Fibroblast of skin of back (primary cell): ENCODE results near the gene ADGRD2.
A peak's percentile ranks its signal among the peaks of the same experiment; 100 is the strongest.

ENCODE experiments used
- DNase-seq: peaks from one replicate; pipeline ENCODE4 v3.0.0-alpha.2; 2013

The ADGRD2 gene

DNA sequence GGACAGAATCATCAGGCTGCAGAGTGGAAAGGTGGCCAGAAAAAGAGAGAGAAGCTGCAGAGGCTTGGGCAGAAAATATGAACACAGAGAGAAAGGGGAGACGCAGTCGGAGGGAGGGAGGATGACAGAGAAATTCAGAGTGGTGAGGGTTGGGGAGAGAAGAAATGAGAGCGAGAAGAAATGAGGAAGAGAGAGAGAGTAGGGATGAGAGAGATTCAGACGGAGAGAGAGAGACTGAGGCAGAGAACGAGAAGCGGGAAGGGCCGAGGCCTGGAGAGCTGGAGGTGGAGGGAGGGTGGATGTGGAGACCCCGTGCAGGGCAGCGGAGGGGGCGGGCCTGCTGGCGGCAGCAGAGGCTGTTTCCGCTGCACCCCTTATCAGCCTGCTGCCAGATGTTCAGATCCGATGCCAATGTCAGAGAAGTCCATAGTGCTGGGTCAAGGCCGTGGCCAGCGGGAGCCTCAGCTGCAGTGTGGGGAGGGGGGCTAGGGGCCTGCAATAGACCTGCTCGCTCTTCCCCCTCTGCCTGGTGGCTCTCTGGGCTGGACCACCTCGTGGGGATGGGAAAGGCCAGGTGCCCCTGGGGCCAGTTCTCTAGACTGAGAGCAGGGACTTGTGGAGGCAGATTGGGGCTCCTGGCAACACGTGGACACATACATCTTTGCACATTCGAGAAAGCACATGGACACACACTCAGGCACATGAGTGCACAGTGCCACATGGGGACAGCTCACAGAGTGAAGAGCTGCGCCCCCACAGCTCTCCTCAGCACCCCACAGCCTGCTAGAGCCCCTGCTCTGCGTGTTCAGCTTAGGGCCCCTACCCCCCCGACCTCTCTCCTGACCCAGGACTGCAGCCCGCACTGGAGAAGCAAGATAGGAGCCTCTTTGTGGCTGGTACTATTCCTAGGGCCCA lies 61.9 kb downstream of the ADGRD2 start:
- no peak for DNase-seq

DNA sequence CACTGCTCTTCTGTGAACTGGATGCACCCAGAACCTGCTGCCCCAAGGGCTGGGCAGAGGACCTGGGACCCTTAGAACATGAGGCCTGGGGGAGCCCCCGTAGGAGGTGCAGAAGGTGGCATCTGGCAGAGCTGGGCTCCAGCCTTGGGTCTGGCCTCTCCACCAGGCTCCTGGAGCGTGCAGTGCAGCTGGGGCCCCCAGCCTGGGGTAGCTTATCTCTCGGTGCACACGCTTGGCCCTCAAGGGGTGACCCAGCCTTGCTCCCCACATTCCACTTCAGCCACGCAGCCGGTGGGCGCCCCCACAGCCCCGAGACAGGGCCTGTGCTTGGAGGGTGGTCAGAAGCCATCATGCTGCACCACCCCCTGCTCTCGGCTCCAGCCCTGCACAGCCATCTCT lies 62.6 kb downstream of the ADGRD2 start:
- no peak for DNase-seq

- DNase-seq: no peak
These were observed 63.2 kb downstream of the ADGRD2 start for GRCh38 chr9:124513376-124513994.

- DNase-seq: no peak
These were observed 63.9 kb downstream of the ADGRD2 start for GRCh38 chr9:124514125-124514524.

DNA sequence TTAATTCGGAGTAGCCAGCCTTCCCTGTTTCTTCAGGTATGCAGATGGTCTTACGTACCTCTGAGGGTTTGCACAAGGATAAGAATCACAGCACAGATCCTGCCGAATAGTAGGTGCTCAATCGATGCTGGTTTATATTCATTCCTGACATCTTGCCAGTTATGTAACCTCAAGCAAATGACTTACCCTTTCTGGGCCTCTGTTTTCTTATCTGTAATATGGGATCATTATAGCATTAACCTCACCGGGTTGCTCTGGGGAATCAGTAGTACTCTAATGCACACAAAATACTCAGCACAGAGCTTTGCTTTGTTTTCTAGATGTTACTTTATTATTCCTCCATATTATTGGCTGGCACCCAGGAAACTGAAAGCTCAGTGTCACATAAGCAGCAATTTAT lies 64.6 kb downstream of the ADGRD2 start:
- no peak for DNase-seq

- no peak for DNase-seq
These were observed 67.3 kb downstream of the ADGRD2 start for GRCh38 chr9:124517600-124517999.

DNA sequence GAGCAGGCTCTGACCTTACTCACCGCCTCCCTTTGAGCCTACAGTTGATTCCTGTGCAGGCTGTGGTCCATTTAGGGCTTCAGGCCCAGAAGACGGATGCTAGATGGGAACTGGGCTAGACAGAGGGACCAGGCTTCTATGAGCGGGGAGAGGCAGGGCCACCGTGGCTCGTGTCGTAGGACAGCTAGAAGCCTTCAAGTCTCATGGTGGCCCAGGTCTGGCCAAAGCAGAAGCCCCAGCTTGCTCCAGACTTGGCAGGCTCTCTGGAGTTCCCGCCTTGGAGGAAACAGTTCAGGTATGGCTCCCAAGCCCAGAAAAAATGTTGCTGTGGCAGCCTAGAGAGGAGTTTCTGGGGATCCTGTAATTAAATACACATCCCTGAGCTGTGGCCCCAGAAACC lies 67.9 kb downstream of the ADGRD2 start:
- no peak for DNase-seq

- DNase-seq: no peak
These were observed 70.0 kb downstream of the ADGRD2 start for GRCh38 chr9:124520206-124520596.

GRCh38 chr9:124521142-124521541 lies 70.9 kb downstream of the ADGRD2 start:
- no peak for DNase-seq

DNA sequence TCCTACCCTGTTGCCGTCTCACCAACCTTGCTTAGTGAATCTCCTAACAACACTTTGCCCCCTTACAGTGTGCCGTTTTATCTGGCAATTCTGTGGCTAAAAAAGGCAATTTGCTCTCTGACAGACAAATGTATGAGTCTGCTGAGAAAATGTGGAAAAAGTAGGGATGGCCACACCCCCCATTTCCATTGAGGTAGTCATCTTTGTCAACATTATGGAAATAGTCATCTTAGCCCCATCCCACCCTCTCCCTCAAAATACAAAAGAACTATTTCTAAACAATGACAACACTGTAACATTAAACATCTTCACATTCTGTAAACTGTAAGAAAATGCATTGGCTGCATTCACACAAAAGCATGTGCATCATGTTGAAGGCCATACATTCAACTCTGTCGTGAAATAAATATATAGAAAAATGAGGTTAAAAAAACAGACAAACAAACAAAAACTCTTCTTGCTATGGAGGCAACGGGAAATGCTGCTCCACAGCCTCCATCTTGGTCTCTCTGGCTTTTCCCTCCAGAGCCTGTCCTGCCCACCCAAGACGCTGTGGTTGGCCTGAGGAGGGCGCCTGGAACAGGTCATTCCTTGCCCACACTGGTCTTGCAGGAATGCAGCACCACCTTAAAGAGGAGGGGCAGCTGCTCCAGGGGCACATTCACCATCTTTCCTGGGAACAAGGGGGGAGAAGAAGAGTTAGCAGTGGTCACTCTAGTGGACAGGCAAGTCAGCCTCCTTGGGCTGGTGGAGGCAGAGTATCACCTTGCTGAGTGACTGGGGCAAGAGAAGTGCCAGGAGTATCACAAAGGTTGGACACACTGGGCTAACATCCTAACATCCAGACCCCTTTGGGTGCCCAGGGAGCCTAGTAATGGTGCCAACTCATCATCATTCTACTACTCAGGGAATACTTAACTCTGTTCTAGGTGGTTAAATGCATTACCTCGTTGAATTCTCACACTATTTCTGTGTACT lies 72.2 kb downstream of the ADGRD2 start:
- DNase-seq: no peak

DNA sequence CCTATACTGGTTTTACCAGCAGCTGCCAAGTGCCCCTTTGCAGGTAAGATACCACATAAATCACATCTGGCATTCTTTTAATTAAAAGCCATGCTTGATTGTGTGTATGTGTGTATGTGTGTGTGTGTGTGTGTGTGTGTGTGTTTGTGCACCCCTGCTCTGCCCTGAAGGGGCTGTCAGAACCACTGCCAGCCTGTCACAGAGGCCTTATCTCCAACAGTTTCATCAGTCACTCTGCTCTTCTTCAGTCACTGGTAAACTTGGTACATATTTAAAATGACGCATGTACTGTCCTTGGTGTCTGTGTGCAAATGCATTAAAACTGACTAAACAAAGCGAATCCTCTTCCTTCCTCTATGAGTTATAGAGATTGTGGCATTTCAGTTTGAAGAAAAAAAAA lies 75.9 kb downstream of the ADGRD2 start:
- no peak for DNase-seq

GRCh38 chr9:124527781-124528180 lies 77.5 kb downstream of the ADGRD2 start:
- peak; percentile 12 for DNase-seq
